NCI-H524 (cell line): Measurements from ENCODE around the gene CEP162.
"Not testable (repeated sequence)": the region's sequence is repeated elsewhere in the genome, so short reads cannot be mapped to it uniquely, and the experiment has no call there.

ENCODE experiments used
- DNase-seq, 2 experiments: peaks; one replicate each; lab custom pipeline; 2025; lab: John Stamatoyannopoulos, UW

The CEP162 gene

DNA sequence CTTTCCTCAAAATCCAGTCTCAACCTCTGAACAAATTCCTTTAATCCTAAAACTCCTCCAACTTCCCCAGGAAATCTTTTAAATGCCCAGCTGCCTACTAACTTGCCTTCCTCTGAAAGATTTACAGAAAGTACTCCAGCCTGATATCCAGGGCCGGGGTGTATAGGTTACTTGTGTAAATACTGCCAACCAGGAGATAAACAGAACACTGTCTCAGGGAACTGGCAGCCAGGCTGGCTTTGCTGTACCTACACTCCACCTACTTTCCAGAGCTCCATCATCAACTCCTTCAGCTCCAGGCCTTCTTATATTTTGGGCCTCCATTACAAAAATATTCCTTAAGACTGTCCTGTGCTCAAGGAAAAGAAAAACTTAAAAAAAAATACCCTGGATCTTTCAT is 85.9 kb downstream of the CEP162 start:
- no peak for DNase-seq

DNA sequence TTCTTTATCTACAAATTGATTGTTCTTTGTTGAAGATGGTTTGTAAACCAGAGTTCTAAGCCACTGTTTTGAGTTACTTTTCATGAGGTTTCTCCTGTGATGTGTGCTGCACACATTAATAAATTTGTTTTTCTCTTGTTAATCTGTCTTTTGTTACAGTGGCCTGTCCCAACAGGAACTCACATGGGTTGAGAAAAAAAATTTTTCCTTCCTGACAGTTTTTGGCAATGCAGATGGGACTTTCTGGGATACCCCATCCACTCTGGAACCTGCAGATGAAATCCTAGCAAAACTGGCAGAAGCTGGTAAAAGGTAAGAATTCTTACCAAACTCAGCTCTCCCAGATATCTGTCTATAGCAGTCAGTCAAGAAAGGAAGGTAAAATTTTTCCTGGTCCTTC is 88.1 kb downstream of the CEP162 start:
- DNase-seq: no peak

DNA sequence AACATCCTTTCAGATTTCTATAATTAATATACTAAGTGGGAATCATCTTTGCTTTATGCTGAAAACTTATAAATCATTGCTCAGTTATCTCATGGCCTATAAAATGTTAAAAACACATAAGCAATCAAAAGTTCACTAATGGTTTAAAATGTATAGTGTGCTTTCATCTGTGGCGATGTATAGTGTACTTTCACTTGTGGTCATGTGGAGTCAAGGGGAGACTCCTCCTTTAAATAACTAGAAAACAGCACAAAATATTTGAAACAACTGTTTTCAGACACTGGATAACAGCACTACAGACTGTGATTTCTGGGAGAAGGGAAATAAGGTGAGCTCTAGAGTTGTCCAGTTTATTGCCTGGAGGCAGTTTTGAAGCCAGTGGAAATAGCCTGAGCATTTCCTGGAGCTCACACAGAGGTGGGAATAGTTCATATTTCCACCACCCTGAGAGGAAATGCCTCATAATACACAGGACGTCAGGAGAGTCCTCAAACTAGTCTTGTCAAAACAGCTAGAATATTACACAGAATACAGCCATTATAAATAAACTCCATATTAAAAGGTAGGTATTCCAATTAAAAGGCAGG is 89.4 kb downstream of the CEP162 start:
- DNase-seq: no peak

GRCh38 chr6:84137051-84137375 is 90.4 kb downstream of the CEP162 start:
- DNase-seq: peak in 1 of 2 experiments; percentile 8

DNA sequence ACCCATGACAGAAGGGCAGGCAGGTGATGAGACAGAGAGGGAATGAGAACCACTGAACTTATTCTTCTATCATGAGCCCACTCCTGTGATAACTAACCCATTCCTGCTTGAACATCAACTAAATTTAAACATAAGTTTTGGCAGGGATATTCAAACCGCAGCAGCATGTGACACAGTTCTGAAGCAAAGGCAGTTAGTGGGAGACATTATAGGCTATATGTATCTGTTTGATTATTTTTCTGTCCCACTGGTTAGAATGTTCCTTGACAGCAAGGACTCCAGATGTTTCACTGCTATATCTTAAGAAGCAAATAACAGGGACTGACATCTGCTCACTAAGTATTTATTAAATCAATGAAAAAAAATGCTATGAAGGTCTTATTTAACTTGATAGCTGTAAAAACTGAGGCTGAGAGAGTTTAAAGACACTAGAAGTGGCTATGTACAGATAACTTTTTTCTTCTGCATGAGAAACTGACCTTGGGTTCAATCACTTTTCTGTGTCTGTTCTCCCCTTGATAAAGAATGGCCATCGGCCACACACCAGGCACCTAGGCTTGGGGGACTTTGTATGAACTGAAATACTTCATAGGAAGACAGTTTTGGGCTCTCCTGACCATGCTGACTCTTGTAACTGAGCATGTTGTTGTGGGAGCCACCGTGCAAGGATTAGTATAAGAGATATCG is 90.9 kb downstream of the CEP162 start:
- no peak for DNase-seq

GRCh38 chr6:84135291-84135690 is 92.2 kb downstream of the CEP162 start:
- DNase-seq: no peak

GRCh38 chr6:84133385-84133784 is 94.1 kb downstream of the CEP162 start:
- DNase-seq: not testable (repeated sequence)

GRCh38 chr6:84129588-84129987 is 97.9 kb downstream of the CEP162 start:
- not testable (repeated sequence) for DNase-seq

GRCh38 chr6:84123186-84123585 is 104.3 kb downstream of the CEP162 start:
- DNase-seq: no peak

DNA sequence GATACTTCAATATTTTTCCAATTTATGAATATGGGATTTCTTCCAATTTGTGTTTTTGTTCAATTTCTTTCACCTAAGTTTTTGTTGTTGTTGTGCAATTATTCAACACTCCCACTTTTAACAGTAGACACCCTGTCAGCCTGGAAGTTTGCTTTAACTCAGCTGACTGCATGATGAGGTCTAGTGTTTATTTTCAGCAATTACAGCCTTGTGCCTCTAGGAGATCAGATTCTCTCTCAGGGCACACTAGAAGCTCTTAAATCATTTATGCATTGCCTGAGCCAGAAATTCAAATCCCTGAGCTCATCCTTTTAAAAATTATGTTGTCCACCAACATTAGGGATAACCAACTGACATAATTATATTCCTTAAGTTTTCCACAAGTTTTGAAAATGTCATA is 108.2 kb downstream of the CEP162 start:
- no peak for DNase-seq

GRCh38 chr6:84118191-84118590 is 109.3 kb downstream of the CEP162 start:
- no peak for DNase-seq

- DNase-seq: not testable (repeated sequence)
These were observed 112.4 kb downstream of the CEP162 start for GRCh38 chr6:84114933-84115594.

- DNase-seq: not testable (repeated sequence)
These were observed 116.1 kb downstream of the CEP162 start for GRCh38 chr6:84111351-84111750.

GRCh38 chr6:84107495-84107894 is 119.9 kb downstream of the CEP162 start:
- no peak for DNase-seq

DNA sequence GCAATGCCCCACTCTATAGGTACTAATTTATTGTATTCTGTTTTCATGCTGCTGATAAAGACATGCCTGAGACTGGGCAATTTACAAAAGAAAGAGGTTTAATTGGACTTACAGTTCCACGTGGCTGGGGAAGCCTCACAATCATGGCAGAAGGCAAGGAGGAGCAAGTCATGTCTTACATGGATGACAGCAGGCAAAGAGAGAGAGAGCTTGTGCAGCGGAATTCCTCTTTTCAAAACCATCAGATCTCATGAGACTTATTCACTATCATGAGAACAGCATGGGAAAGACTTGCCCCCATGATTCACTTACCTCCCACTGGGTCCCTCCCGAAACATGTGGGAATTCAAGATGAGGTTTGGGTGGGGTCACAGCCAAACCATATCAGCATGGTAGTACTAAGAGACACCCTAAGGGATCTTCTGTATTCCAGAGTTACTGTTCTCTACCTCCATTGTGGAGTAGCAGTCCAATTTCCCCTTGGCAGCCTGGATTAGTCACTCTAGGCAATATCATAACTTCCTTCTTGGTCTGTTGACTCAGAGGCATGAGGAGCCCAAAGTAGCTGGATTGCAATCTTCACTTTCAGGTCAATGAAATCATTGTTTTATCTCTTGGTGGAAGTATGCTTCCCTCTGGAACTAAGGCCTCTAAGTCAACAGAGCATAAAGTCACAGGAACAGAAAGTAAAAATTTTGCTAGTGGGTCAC is 122.1 kb downstream of the CEP162 start:
- not testable (repeated sequence) for DNase-seq

GRCh38 chr6:84103029-84103428 is 124.4 kb downstream of the CEP162 start:
- DNase-seq: no peak

DNA sequence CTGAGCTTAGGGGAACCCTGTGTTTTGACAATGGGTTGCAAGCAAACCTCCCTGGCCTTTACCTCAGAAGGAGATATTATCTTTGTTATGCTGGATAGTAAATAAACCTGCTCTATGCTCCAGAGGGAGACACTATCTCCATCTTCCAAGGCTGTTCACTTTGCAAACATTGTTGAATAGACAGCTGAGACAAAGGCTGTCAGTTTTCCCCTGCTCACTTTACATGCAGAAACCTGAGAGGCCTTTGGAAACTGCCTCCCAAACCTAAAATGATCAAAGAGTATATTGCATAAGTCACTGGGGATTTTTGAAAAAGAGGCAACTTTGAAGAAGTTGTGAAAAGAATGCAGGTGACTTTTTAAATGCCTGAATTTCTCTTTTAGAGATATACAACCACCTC is 132.3 kb downstream of the CEP162 start:
- no peak for DNase-seq

GRCh38 chr6:84093441-84094435 is 133.7 kb downstream of the CEP162 start:
- no peak for DNase-seq

DNA sequence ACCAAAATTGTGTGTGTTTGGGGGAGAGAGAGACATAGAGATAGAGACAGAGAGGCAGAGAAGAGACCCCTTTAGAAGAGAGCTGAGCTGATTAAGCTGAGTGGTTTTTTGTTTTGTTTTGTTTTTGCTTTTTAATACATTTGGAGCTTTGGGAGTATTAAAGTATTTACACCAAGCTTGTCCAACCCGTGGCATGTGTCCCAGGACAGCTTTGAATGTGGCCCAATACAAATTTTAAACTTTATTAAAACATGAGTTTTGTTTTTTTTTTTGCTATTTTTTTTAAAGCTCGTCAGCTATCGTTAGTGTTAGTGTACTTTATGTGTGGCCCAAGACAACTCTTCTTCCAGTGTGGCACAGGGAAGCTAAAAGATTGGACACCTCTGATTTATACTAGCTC is 137.9 kb downstream of the CEP162 start:
- no peak for DNase-seq

DNA sequence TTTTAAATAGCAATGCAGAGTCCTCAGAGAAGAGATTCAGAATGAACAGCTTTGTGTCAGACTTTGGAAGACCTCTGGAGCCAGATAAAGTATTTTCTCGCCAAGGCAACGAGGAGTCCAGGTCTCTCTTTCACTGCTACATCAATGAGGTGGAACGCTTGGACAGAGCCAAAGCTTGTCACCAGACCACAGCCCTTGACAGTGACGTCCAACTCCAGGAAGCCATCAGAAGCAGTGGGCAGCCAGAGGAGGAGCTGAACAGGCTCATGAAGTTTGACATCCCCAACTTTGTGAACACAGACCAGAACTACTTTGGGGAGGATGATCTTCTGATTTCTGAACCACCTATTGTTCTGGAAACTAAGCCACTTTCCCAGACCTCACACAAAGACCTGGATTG is 138.4 kb downstream of the CEP162 start:
- DNase-seq: no peak

DNA sequence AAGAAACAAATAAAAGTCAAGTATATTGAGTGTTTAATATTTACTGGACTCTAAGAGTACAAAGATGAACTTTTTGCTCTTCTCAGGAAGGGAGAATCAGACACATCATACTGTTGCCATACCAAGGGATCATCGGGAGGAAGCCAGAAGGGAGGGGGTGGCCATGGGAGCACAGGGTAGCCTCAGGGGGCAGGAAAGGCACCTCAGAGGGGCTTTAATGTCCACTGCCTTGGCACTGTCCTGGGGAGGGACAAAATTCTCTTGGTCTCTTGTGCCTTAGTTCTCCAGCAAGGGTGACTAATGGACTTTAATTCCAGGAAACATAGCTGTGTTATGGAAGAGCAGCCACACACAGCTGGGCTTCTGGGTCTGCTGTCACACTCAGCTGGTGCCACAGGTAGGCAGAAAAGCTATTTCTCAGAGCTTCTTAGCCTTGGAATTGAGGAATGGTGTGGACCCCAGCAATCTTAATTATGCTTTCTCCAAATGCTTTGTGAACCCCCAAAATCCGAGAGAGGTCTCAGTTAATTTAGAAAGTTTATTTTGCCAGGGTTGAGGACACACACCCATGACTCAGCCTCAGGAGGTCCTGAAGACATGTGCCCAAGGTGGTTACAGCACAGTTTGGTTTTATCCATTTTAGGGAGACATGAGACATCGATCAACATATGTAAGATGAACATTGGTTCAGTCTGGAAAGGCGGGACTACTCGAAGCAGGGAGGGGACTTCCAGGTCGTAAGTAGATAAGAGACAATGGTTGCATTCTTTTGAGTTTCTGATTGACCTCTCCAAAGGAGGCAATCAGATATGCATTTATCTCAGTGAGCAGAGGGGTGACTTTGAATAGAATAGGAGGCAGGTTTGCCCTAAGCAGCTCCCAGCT is 140.7 kb downstream of the CEP162 start:
- DNase-seq: no peak
